ENCODE measurements around the gene PQBP1. TPM values are rescaled to one million over a fixed set of nuclear protein-coding genes. Genes with fewer than 3 reads are reported as not detected.
A peak's percentile ranks its signal among the peaks of the same experiment; 100 is the strongest.

The PQBP1 gene
- total RNA-seq, 1 donor from 2014 or later, result 77.9 TPM

GRCh38 chrX:48897157-48897624 is 539 bp upstream of the PQBP1 start:
- no peaks in the 10 kb centered on the region for H3K4me1 Mint-ChIP-seq (ENCODE audit: unreplicated experiment)
- TF ChIP-seq CTCF (conservative IDR thresholded peaks at IDR 0.05), result no peak
- DNase-seq (ENCODE audit: extremely low spot score, unreplicated experiment), result peak; percentile 77
- H3K9me3 Mint-ChIP-seq, result no peaks in the 10 kb centered on the region
- peaks cover 4% of the 10 kb centered on the region for H3K36me3 Mint-ChIP-seq
- H3K27me3 Mint-ChIP-seq, result no peaks in the 10 kb centered on the region
- peak overlapping the region; percentile 92 for H3K4me3 Mint-ChIP-seq
- H3K27ac Mint-ChIP-seq, result peak overlapping the region; percentile 95

- Mint-ChIP-seq H3K27ac (no peak overlapping the region), H3K4me1 (ENCODE audit: unreplicated experiment) (no peaks in the 10 kb centered on the region), H3K27me3 (no peaks in the 10 kb centered on the region), H3K36me3 (peaks cover 4% of the 10 kb centered on the region), H3K9me3 (no peaks in the 10 kb centered on the region), H3K4me3 (no peak overlapping the region)
- no peak for DNase-seq (ENCODE audit: extremely low spot score, unreplicated experiment)
- TF ChIP-seq CTCF (conservative IDR thresholded peaks at IDR 0.05), result no peak
Observed at GRCh38 chrX:48899078-48899410, 1.3 kb downstream of the PQBP1 start.

- Mint-ChIP-seq H3K9me3 (no peaks in the 10 kb centered on the region), H3K36me3 (no peaks in the 10 kb centered on the region), H3K4me1 (ENCODE audit: unreplicated experiment) (no peaks in the 10 kb centered on the region), H3K27me3 (no peaks in the 10 kb centered on the region), H3K4me3 (no peak overlapping the region), H3K27ac (no peak overlapping the region)
- DNase-seq (ENCODE audit: extremely low spot score, unreplicated experiment), result no peak
- no peak for TF ChIP-seq CTCF (conservative IDR thresholded peaks at IDR 0.05)
Observed at GRCh38 chrX:48901069-48901468, 3.3 kb downstream of the PQBP1 start.

- H3K36me3 Mint-ChIP-seq, result no peaks in the 10 kb centered on the region
Observed at GRCh38 chrX:48902135-48902534, 4.4 kb downstream of the PQBP1 start.

GRCh38 chrX:48902776-48903175 is 5.0 kb downstream of the PQBP1 start:
- H3K4me1 Mint-ChIP-seq (ENCODE audit: unreplicated experiment), result no peaks in the 10 kb centered on the region
- no peak overlapping the region for H3K4me3 Mint-ChIP-seq
- H3K36me3 Mint-ChIP-seq, result no peaks in the 10 kb centered on the region
- TF ChIP-seq CTCF (conservative IDR thresholded peaks at IDR 0.05), result no peak
- no peak for DNase-seq (ENCODE audit: extremely low spot score, unreplicated experiment)
- H3K27ac Mint-ChIP-seq, result no peak overlapping the region
- no peaks in the 10 kb centered on the region for H3K27me3 Mint-ChIP-seq
- no peaks in the 10 kb centered on the region for H3K9me3 Mint-ChIP-seq

More at GRCh38 chrX:48902135-48902534, 4.4 kb downstream of the PQBP1 start:
- no peak overlapping the region for H3K27ac Mint-ChIP-seq
- no peaks in the 10 kb centered on the region for H3K27me3 Mint-ChIP-seq
- H3K4me3 Mint-ChIP-seq, result no peak overlapping the region
- no peaks in the 10 kb centered on the region for H3K9me3 Mint-ChIP-seq
- no peaks in the 10 kb centered on the region for H3K4me1 Mint-ChIP-seq (ENCODE audit: unreplicated experiment)
- no peak for TF ChIP-seq CTCF (conservative IDR thresholded peaks at IDR 0.05)
- DNase-seq (ENCODE audit: extremely low spot score, unreplicated experiment), result no peak

- no peak overlapping the region for H3K27ac Mint-ChIP-seq
- no peaks in the 10 kb centered on the region for H3K27me3 Mint-ChIP-seq
- H3K36me3 Mint-ChIP-seq, result no peaks in the 10 kb centered on the region
- no peak for TF ChIP-seq CTCF (conservative IDR thresholded peaks at IDR 0.05)
- no peak overlapping the region for H3K4me3 Mint-ChIP-seq
- no peak for DNase-seq (ENCODE audit: extremely low spot score, unreplicated experiment)
- H3K9me3 Mint-ChIP-seq, result no peaks in the 10 kb centered on the region
- H3K4me1 Mint-ChIP-seq (ENCODE audit: unreplicated experiment), result no peaks in the 10 kb centered on the region
Observed at GRCh38 chrX:48903290-48903689, 5.6 kb downstream of the PQBP1 start.
